Measurements from ENCODE around the gene CADM1.

- TF ChIP-seq EP300 (IDR thresholded peaks at IDR 0.05) (no peak), CTCF (IDR thresholded peaks at IDR 0.05) (no peak), POLR2AphosphoS5 (IDR thresholded peaks at IDR 0.05) (no peak), POLR2A (IDR thresholded peaks at IDR 0.05) (no peak)
Measured at GRCh38 chr11:115180272-115180671, 323.9 kb downstream of the CADM1 start.

Measured in stomach (tissue), 4 donors.